Karpas-422 (cell line): ENCODE measurements around the gene TNFRSF9. TPM values are rescaled to one million over a fixed set of nuclear protein-coding genes. Genes with fewer than 3 reads are reported as not detected.

Source experiments
- DNase-seq: peaks from one replicate; pipeline ENCODE4 v3.0.0-alpha.2; 2015
- H2AFZ ChIP-seq: fragments of 200-600 bp; sonication (generic); 2 replicates; pipeline ENCODE4 v1.6.1; 2014; ENCODE audit warnings: antibody characterized with exemption, low read length, mixed read lengths
- H3K27ac ChIP-seq: fragments of 200-600 bp; sonication (generic); 2 replicates; pipeline ENCODE4 v1.5.1; 2014; ENCODE audit warnings: mild to moderate bottlenecking, low read length, moderate library complexity
- H3K27me3 ChIP-seq: fragments of 200-600 bp; sonication (generic); 2 replicates; pipeline ENCODE4 v1.6.1; 2014; ENCODE audit warnings: low read length, mixed read lengths
- H3K36me3 ChIP-seq: fragments of 200-600 bp; sonication (generic); 2 replicates; pipeline ENCODE4 v1.6.1; 2014; ENCODE audit warnings: low read length, mixed read lengths; ENCODE audit not compliant: insufficient read depth
- H3K4me1 ChIP-seq: fragments of 200-600 bp; sonication (generic); 2 replicates; pipeline ENCODE4 v1.6.1; 2014; ENCODE audit warnings: mild to moderate bottlenecking, low read length, mixed read lengths
- H3K4me2 ChIP-seq: fragments of 200-600 bp; sonication (generic); 2 replicates; pipeline ENCODE4 v1.6.1; 2014; ENCODE audit warnings: low read length, low read depth, mild to moderate bottlenecking; ENCODE audit not compliant: poor library complexity, severe bottlenecking
- H3K4me3 ChIP-seq: fragments of 200-600 bp; sonication (generic); 2 replicates; pipeline ENCODE4 v1.5.1; 2014; ENCODE audit warnings: mild to moderate bottlenecking, antibody characterized with exemption, low read length, mixed read lengths
- H3K79me2 ChIP-seq: fragments of 200-600 bp; sonication (generic); 2 replicates; pipeline ENCODE4 v1.6.1; 2014; ENCODE audit warnings: mild to moderate bottlenecking, low read length, mixed read lengths
- H3K9ac ChIP-seq: fragments of 200-600 bp; sonication (generic); 2 replicates; pipeline ENCODE4 v1.6.0; 2014; ENCODE audit warnings: low read length
- H3K9me2 ChIP-seq: fragments of 200-600 bp; sonication (generic), shearing (Covaris generic); replicated peaks from 2 replicates; pipeline ENCODE4 v1.6.0; 2014; ENCODE audit warnings: mild to moderate bottlenecking, low read length, moderate library complexity; ENCODE audit not compliant: insufficient read depth
- H3K9me3 ChIP-seq: fragments of 300-700, 200-600 bp; sonication (generic); 2 replicates; pipeline ENCODE4 v1.6.1; 2014; ENCODE audit warnings: low read length, mixed read lengths
- H4K20me1 ChIP-seq: fragments of 200-600 bp; sonication (generic); 2 replicates; pipeline ENCODE4 v1.6.1; 2014; ENCODE audit warnings: mild to moderate bottlenecking, antibody characterized with exemption, low read length, low read depth; ENCODE audit not compliant: insufficient read depth
- total RNA-seq: library from RNA; depleted of rRNA; stranded (reverse); fragments of >200 nt; shearing (Covaris generic); gene quantifications from 2 replicates; pipeline ENCODE4 v1.2.3, GENCODE V29; 2014; ENCODE audit warnings: low replicate concordance

The TNFRSF9 gene
- total RNA-seq, 1 experiment from 2014 or later: not detected

DNA sequence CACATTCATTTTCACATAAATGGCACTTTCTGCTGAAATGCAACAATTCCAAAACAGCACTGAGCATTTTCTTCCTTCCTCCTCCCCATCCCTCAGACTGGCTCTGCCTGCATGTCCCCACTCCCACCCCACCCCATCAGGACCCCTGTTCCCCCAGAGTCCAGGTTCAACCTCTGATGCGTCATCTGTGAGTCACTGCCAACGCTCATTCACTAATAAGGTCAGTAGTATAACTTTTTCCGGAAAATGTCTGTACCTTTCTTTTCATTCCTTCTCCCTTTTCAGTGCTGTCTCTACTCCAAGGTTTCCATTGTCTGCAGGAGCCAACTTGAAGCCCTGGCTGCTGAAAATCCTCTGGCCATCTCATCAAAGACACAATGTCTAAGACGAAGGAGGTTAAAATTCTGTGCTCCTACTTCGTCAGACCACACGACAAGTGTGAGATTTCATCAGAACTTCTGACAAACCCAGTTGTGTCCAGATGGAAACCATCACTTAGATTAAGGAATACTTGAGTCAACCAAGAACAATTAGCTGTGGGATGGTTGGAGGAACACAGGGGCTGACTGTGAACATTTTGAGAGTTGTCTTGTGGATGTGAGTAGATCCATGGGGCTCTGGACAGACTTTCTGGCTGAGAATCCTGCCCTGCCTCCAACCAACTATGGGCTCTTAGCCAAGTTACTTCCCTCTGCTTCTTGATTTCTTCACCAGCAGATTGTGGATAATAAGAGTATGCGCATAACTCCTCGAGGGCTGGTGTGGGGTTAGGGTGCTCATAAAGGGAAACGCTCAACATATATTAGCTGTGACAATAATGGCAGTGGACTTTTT, 52.2 kb downstream of the TNFRSF9 start:
- H3K79me2 ChIP-seq: no peaks in the 10 kb centered on the region
- no peaks in the 10 kb centered on the region for H3K36me3 ChIP-seq
- H2AFZ ChIP-seq: no peak overlapping the region
- no peak overlapping the region for H3K4me3 ChIP-seq
- no peaks in the 10 kb centered on the region for H3K27me3 ChIP-seq
- no peak for DNase-seq
- no peak overlapping the region for H3K4me2 ChIP-seq
- no peaks in the 10 kb centered on the region for H3K9me2 ChIP-seq
- no peak overlapping the region for H3K9ac ChIP-seq
- no peaks in the 10 kb centered on the region for H3K9me3 ChIP-seq
- no peaks in the 10 kb centered on the region for H3K4me1 ChIP-seq
- H4K20me1 ChIP-seq: no peaks in the 10 kb centered on the region
- no peak overlapping the region for H3K27ac ChIP-seq

DNA sequence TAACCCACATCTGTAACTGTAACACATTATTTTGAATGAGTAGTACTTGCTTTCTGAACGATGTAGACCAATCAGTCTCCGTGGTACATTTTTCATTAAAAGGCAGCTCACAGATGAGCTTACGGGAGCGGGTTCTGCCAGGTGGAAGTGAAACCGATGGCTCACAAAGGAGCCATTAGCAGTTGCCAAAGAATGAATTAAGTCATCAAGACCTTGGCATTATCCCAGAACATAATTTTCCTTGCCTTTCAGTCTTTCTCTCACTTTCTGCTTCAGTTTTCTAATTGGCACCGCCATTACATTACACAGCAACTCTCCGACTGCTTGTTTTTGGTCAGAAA, 54.3 kb downstream of the TNFRSF9 start:
- Histone ChIP-seq H4K20me1 (no peaks in the 10 kb centered on the region), H3K36me3 (no peaks in the 10 kb centered on the region), H2AFZ (no peak overlapping the region), H3K4me3 (no peak overlapping the region), H3K27ac (no peak overlapping the region), H3K4me1 (no peaks in the 10 kb centered on the region), H3K9me3 (no peaks in the 10 kb centered on the region), H3K79me2 (no peaks in the 10 kb centered on the region), H3K9ac (no peak overlapping the region), H3K27me3 (no peaks in the 10 kb centered on the region), H3K4me2 (no peak overlapping the region), H3K9me2 (no peaks in the 10 kb centered on the region)
- DNase-seq: no peak

DNA sequence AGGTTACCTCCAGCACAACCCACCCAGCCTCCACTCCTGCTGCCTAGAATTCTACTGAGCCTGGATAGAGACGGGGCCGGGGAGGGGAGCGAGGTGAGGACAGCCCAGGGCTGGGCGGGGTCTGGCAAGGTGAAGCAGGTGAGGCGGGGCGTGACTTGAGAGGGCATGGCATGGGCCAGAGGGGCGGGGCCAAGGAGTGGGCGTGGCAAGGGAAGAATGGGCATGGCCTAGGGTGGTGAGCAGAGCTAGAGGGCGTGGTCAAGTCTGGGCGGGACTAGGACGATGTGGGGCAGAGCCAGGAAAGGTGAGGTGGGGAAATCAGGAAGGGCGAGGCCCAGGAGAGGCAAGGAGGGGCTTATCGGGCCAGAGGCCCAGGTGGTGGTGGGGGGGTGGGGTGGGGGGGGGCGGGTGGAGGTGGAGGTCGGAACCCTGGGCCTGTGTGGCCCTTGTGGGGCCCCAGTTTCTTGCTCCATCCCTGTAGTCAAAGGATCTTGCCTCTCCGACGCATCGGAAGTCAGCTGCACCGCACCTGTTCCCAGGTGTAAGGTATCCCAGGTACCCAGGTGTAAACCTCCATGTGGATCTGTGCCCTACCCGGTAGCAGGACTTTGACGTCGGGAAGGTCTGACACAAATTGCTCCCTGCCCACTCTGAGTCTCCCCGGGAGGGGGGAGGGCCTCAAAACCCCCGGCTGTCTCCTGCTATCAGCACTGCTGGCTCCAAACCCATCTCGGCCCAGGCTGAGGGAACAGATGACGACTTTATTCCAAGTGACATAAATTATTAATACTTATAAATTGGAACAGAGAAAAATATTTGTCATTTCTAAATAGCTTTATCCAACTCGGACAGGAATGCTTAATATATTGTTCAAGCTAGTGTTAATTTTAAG, 54.9 kb downstream of the TNFRSF9 start:
- peak; percentile 58 for DNase-seq
- Histone ChIP-seq H3K27me3 (no peaks in the 10 kb centered on the region), H3K4me1 (no peaks in the 10 kb centered on the region), H3K4me2 (no peak overlapping the region), H3K27ac (no peak overlapping the region), H2AFZ (no peak overlapping the region), H4K20me1 (no peaks in the 10 kb centered on the region), H3K79me2 (no peaks in the 10 kb centered on the region), H3K36me3 (no peaks in the 10 kb centered on the region), H3K9ac (no peak overlapping the region), H3K9me2 (no peaks in the 10 kb centered on the region), H3K4me3 (no peak overlapping the region), H3K9me3 (no peaks in the 10 kb centered on the region)

DNA sequence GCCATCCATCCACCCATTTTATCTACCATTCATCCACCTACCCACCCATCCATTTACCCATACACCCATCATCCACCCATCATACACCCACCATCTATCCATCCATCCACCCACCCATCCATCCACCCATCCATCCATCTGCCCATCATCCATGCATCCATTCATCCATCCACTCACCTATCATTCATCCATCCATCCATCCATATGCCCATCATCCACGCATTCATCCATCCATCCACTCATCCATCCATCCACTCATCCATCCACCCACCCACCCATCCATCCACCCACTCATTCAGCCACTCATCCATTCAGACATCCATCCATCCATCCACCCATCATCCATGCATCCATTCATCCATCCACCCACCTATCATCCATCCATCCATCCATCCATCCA, 55.9 kb downstream of the TNFRSF9 start:
- Histone ChIP-seq H3K27ac (no peak overlapping the region), H3K4me1 (no peaks in the 10 kb centered on the region), H3K4me2 (no peak overlapping the region), H3K27me3 (no peaks in the 10 kb centered on the region), H3K9ac (no peak overlapping the region), H3K36me3 (no peaks in the 10 kb centered on the region), H3K79me2 (no peaks in the 10 kb centered on the region), H3K9me3 (no peaks in the 10 kb centered on the region), H3K9me2 (no peaks in the 10 kb centered on the region), H4K20me1 (no peaks in the 10 kb centered on the region), H2AFZ (no peak overlapping the region), H3K4me3 (no peak overlapping the region)
- DNase-seq: no peak

DNA sequence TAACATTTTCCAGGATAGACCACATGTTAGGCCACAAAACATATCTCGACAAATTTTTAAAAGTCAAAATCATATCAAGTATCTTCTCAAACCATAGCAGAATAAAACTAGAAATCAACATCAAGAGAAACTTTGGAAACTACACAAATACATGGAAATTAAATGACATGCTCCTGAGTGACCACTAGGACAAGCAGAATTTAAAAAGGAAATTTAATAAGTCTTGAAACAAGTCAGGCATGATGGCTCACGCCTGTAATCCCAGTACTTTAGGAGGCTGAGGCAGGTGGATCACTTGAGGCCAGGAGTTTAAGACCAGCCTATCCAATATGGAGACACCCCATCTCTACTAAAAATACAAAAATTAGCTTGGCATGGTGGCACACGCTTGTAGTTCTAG, 61.4 kb downstream of the TNFRSF9 start:
- no peak for DNase-seq
- Histone ChIP-seq H3K27me3 (no peaks in the 10 kb centered on the region), H3K4me1 (no peaks in the 10 kb centered on the region), H3K9me3 (no peaks in the 10 kb centered on the region), H3K79me2 (no peaks in the 10 kb centered on the region), H3K9ac (no peak overlapping the region), H3K27ac (no peak overlapping the region), H4K20me1 (no peaks in the 10 kb centered on the region), H3K4me3 (no peak overlapping the region), H3K4me2 (no peak overlapping the region), H3K9me2 (no peaks in the 10 kb centered on the region), H2AFZ (no peak overlapping the region), H3K36me3 (no peaks in the 10 kb centered on the region)

DNA sequence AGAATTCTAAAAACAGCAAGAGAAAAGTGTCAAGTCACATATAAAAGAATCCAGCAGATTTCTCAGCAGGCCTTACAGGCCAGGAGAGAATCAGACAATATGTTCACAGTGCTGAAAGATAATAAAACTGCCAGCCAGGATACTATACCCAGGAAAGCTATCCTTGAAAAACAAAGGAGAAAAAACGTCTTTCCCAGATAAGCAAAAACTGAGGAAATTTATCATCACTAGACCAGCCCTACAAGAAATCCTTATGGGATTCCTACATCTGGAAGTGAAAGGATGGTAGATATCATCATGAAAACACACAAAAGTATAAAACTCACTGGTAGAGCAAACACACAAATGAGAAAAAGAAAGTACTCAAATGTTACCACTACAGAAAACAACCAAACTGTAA, 62.6 kb downstream of the TNFRSF9 start:
- Histone ChIP-seq H3K9me2 (no peaks in the 10 kb centered on the region), H3K4me2 (no peak overlapping the region), H4K20me1 (no peaks in the 10 kb centered on the region), H3K27ac (no peak overlapping the region), H3K4me1 (no peaks in the 10 kb centered on the region), H3K79me2 (no peaks in the 10 kb centered on the region), H3K27me3 (no peaks in the 10 kb centered on the region), H3K9ac (no peak overlapping the region), H3K4me3 (no peak overlapping the region), H2AFZ (no peak overlapping the region), H3K36me3 (no peaks in the 10 kb centered on the region), H3K9me3 (no peaks in the 10 kb centered on the region)
- DNase-seq: no peak

DNA sequence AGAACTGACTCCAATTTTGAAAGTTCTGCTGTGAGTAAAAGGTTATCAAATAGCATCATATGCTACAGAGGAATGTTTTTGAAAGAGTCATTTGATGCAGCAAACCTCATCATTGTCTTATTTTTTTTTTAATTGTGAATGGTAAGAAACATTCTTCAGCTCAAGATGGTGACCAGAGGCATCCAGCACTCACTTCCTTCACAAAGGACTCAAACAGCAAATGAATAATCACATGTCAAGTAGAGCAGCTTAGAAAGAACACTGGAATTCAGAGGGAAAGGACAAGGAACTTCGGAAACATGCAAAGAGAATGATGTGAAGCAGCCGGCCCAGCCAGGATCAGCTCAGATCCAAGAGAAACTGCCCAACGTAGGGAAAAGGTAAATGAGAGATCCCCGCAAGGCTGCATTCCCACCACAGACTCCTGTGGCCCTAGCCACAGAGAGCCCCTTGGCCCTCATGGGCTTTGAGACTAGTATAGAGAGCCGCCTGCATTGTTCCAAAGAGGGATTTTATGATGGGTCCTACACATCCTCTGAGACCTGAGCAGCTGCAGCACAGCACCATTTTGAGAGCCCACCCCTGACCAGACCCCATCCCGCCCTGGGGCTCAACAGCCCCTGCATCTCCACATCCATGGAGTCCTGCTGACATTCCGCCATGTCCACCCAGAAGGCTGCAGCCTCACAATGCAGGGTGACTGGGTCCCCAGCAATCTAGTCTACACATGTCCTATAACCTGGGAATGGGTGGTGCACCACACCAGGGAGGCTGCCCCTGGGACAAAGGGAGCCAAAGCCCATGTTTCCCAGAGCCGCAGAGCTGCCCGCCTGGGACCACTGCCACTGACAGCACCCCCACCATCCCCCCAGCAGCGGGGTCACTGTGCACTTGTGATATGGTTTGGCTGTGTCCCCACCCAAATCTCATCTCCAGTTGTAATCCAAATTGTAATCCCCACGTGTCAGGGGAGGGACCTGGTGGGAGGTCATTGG, 66.5 kb downstream of the TNFRSF9 start:
- H3K36me3 ChIP-seq: no peaks in the 10 kb centered on the region
- H3K27me3 ChIP-seq: no peaks in the 10 kb centered on the region
- H3K9me3 ChIP-seq: no peaks in the 10 kb centered on the region
- H3K79me2 ChIP-seq: no peaks in the 10 kb centered on the region
- H2AFZ ChIP-seq: no peak overlapping the region
- H3K4me1 ChIP-seq: no peaks in the 10 kb centered on the region
- H3K9me2 ChIP-seq: no peaks in the 10 kb centered on the region
- H3K4me2 ChIP-seq: no peak overlapping the region
- H3K27ac ChIP-seq: no peak overlapping the region
- no peak for DNase-seq
- H4K20me1 ChIP-seq: no peaks in the 10 kb centered on the region
- no peak overlapping the region for H3K4me3 ChIP-seq
- no peak overlapping the region for H3K9ac ChIP-seq
